Neutrophil (primary cell): Measurements from ENCODE around the gene DNMBP.

Source experiments
- H3K27ac ChIP-seq: fragments of 200-600 bp; sonication (generic); 2 replicates; pipeline ENCODE4 v1.5.1; 2016; ENCODE audit warnings: mild to moderate bottlenecking, moderate library complexity
- H3K27me3 ChIP-seq: fragments of 200-600 bp; sonication (generic); 2 replicates; pipeline ENCODE4 v1.6.0; 2016; ENCODE audit warnings: mild to moderate bottlenecking
- H3K36me3 ChIP-seq: fragments of 200-600 bp; sonication (generic); 2 replicates; pipeline ENCODE4 v1.5.1; 2017
- H3K4me1 ChIP-seq, 2 experiments: fragments of 200-600 bp in 1 of 2; sonication (generic) in 1 of 2; 1 replicate in 1 of 2; 2 replicates in 1 of 2; pipeline versions ENCODE4 v1.5.1 to v1.6.1; 2013 to 2016; ENCODE audit warnings: low read depth in 1 of 2, low read length in 1 of 2, mild to moderate bottlenecking in 1 of 2, moderate library complexity in 1 of 2; ENCODE audit not compliant: control insufficient read depth in 1 of 2, insufficient read depth in 1 of 2
- H3K4me3 ChIP-seq, 2 experiments: fragments of 200-600 bp in 1 of 2; sonication (generic) in 1 of 2; 1 replicate in 1 of 2; 2 replicates in 1 of 2; pipeline ENCODE4 v1.5.1; 2013 to 2016; ENCODE audit warnings: low read depth in 1 of 2, low read length in 1 of 2, mild to moderate bottlenecking in 1 of 2, moderate library complexity in 1 of 2
- H3K9me3 ChIP-seq: fragments of 200-600 bp; sonication (generic); 2 replicates; pipeline ENCODE4 v1.5.1; 2016
- CTCF ChIP-seq: fragments of 200-600 bp; sonication (generic); IDR thresholded peaks from 2 replicates; pipeline ENCODE4 v1.5.1; 2016; ENCODE audit warnings: antibody characterized with exemption

Gene DNMBP

DNA sequence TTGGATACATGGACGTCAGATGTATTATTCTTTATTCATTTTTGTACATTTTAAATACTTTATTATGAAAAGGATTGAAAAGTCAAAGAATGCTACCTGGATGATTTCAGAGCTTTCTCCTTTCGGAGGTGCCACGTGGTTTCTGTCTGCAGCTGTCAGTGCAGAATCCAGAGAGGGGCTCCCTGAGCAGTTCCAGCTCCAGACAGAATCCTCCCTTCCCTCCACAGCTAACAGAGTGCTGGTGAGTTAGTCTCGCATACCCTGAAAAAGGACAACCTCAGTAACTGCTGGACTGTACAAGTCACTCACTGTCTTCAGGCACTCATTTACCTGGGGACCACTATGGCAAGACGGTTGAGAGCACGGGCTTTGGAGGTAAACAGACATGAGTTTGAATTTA, 10.9 kb downstream of the DNMBP start:
- no peaks in the 10 kb centered on the region for H3K27me3 ChIP-seq
- peaks cover 12% of the 10 kb centered on the region for H3K36me3 ChIP-seq
- no peaks in the 10 kb centered on the region for H3K9me3 ChIP-seq
- no peak overlapping the region for H3K27ac ChIP-seq
- no peak for TF ChIP-seq CTCF
- peaks cover 17 to 19% of the 10 kb centered on the region in 2 experiments for H3K4me1 ChIP-seq
- H3K4me3 ChIP-seq, result no peak overlapping the region

- no peaks in the 10 kb centered on the region for H3K9me3 ChIP-seq
- H3K27me3 ChIP-seq, result no peaks in the 10 kb centered on the region
- H3K27ac ChIP-seq, result no peak overlapping the region
- H3K4me3 ChIP-seq, result no peak overlapping the region
- H3K36me3 ChIP-seq, result peaks cover 12% of the 10 kb centered on the region
- no peak for TF ChIP-seq CTCF
- peaks cover 26 to 28% of the 10 kb centered on the region in 2 experiments for H3K4me1 ChIP-seq
These were observed 12.8 kb downstream of the DNMBP start for GRCh38 chr10:99996671-99997648.

DNA sequence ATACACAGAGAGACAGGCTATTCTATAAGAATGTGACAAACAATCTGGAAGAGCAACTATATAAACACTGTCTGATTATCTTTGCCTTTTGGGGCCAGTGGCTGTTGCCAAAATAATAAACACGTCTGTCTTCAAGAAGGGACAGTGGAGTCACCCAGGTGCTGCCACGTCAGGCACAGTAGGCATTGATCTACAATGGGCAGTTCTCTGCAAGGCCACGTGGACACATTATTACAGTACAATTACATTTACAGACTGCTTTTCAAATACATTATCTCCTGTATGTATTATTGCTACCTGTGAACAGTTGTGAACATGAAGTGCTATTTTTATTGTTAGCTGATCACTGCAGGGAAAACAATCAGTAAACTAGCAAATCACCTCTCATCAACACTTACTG, 14.0 kb downstream of the DNMBP start:
- Histone ChIP-seq H3K9me3 (no peaks in the 10 kb centered on the region), H3K27me3 (no peaks in the 10 kb centered on the region), H3K36me3 (peaks cover 12% of the 10 kb centered on the region), H3K27ac (peak overlapping the region; percentile 89), H3K4me3 (no peak overlapping the region), H3K4me1 (peaks cover 26 to 28% of the 10 kb centered on the region in 2 experiments)
- TF ChIP-seq CTCF, result no peak

GRCh38 chr10:99995269-99995668, 14.5 kb downstream of the DNMBP start:
- no peak for TF ChIP-seq CTCF
- peak overlapping the region; percentile 2 to 9 for H3K4me3 ChIP-seq
- H3K9me3 ChIP-seq, result no peaks in the 10 kb centered on the region
- no peaks in the 10 kb centered on the region for H3K27me3 ChIP-seq
- H3K4me1 ChIP-seq, result peaks cover 26 to 28% of the 10 kb centered on the region in 2 experiments
- H3K27ac ChIP-seq, result peak overlapping the region; percentile 89
- H3K36me3 ChIP-seq, result peaks cover 10% of the 10 kb centered on the region

DNA sequence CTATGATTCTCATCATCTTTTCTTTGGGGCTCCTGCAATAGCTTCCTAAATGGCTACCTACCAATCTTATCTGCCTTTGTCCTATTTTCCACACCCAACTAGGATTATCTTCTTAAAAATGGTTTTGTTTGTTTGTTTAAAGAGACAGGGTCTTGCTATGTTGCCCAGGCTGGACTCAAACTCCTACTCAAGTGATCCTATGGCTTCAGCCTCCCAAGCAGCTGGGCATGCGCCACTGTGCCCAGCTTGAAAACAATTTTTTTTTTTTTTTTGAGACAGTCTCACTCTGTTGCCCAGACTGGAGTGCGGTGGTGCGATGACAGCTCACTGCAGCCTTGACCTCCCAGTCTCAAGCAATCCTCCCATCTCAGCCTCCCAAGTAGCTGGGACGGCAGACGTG, 14.9 kb downstream of the DNMBP start:
- peaks cover 26 to 28% of the 10 kb centered on the region in 2 experiments for H3K4me1 ChIP-seq
- peak overlapping the region; percentile 89 for H3K27ac ChIP-seq
- peaks cover 5% of the 10 kb centered on the region for H3K36me3 ChIP-seq
- no peaks in the 10 kb centered on the region for H3K9me3 ChIP-seq
- TF ChIP-seq CTCF, result no peak
- H3K4me3 ChIP-seq, result peak overlapping the region; percentile 9 to 28
- H3K27me3 ChIP-seq, result no peaks in the 10 kb centered on the region
